Stimulated activated CD4-positive, alpha-beta T cell treated with anti-CD3 and anti-CD28 coated beads, Interleukin-1b, Interleukin-23, amount 100 ng/mL, for 1 hour (primary cell): ENCODE measurements around the gene CTU2.
A peak's percentile ranks its signal among the peaks of the same experiment; 100 is the strongest.
"Not testable (repeated sequence)": the region's sequence is repeated elsewhere in the genome, so short reads cannot be mapped to it uniquely, and the experiment has no call there.

Experiments
- DNase-seq, 2 donors: peaks; one replicate each; pipeline ENCODE4 v3.0.0-alpha.2; 2020; ENCODE audit warnings: low read depth in 2 of 2

The CTU2 gene

GRCh38 chr16:88706229-88706964 is at the start of gene CTU2, which contains the start of gene RNF166:
CTU2 (plus strand) TSS chr16:88706503; CDS start chr16:88706531, 28 bp downstream.
RNF166 (minus strand) TSS chr16:88706408; CDS start chr16:88706325, 83 bp downstream.
- DNase-seq: peak; percentile 74 to 90

- no peak for DNase-seq
Observed at GRCh38 chr16:88657371-88657770, 48.9 kb upstream of the CTU2 start.

- no peak for DNase-seq
Observed at GRCh38 chr16:88658714-88659113, 47.6 kb upstream of the CTU2 start.

GRCh38 chr16:88659160-88659559 is 47.1 kb upstream of the CTU2 start:
- DNase-seq: no peak

GRCh38 chr16:88661468-88661867 is 44.8 kb upstream of the CTU2 start:
- no peak for DNase-seq

GRCh38 chr16:88662222-88662842 is 44.0 kb upstream of the CTU2 start:
- DNase-seq: no peak

- peak; percentile 80 to 86 for DNase-seq
Observed at GRCh38 chr16:88662843-88663606, 43.3 kb upstream of the CTU2 start, which contains the start of gene MVD. MVD (minus strand) TSS chr16:88663091; CDS start chr16:88663080, 11 bp downstream.

GRCh38 chr16:88665148-88665547 is 41.2 kb upstream of the CTU2 start:
- no peak for DNase-seq

GRCh38 chr16:88665570-88665969 is 40.7 kb upstream of the CTU2 start:
- DNase-seq: no peak

GRCh38 chr16:88667461-88667860 is 38.8 kb upstream of the CTU2 start:
- no peak for DNase-seq

GRCh38 chr16:88669493-88669892 is 36.8 kb upstream of the CTU2 start:
- not testable (repeated sequence) for DNase-seq

- no peak for DNase-seq
Observed at GRCh38 chr16:88669980-88670379, 36.3 kb upstream of the CTU2 start.

GRCh38 chr16:88671806-88672205 is 34.5 kb upstream of the CTU2 start:
- DNase-seq: no peak

- no peak for DNase-seq
Observed at GRCh38 chr16:88672776-88673175, 33.5 kb upstream of the CTU2 start.

- DNase-seq: no peak
Observed at GRCh38 chr16:88673716-88674379, 32.5 kb upstream of the CTU2 start.

GRCh38 chr16:88676502-88677242 is 29.6 kb upstream of the CTU2 start:
- DNase-seq: no peak

GRCh38 chr16:88677721-88678120 is 28.6 kb upstream of the CTU2 start:
- DNase-seq: no peak

GRCh38 chr16:88678224-88678979 is 27.9 kb upstream of the CTU2 start:
- no peak for DNase-seq

GRCh38 chr16:88680554-88681083 is 25.7 kb upstream of the CTU2 start:
- DNase-seq: no peak

GRCh38 chr16:88681084-88681680 is 25.1 kb upstream of the CTU2 start:
- no peak for DNase-seq
